ENCODE results near the gene NEGR1. TPM values are rescaled to one million over a fixed set of nuclear protein-coding genes. Genes with fewer than 3 reads are reported as not detected.

NEGR1 gene
- total RNA-seq, 2 experiments from 2014 or later = not detected

DNA sequence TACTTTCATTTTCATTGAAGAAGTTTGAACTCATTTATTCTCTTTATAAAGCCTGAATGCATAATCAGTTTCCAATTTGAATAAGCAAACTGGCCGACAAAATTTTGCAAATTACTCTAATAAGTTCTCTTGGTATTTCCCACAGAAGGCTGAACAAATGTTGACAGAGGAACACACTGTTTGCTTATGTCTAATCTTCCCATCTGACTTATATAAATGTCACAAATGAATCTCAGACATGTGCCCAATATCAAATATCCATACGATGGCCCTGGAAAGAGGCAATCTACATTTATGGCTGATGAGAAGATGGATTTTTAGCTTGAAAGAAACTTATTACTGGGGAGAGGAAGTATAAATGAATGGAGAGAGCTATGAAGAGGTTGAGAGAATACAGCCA is 820.9 kb downstream of the NEGR1 start:
- intact Hi-C loops (cut with micrococcal nuclease) = no loop called here
- no peak overlapping the region for H3K4me3 Mint-ChIP-seq
- ATAC-seq = no peak
- no peak overlapping the region for H3K27ac Mint-ChIP-seq
- CTCF ChIA-PET = no interaction called here
- H3K36me3 Mint-ChIP-seq (ENCODE audit: low read depth) = no peaks in the 10 kb centered on the region
- POLR2A ChIA-PET = no interaction called here
- no peaks in the 10 kb centered on the region for H3K27me3 Mint-ChIP-seq
- no peak for DNase-seq
- H3K4me1 Mint-ChIP-seq (ENCODE audit: low read depth) = no peaks in the 10 kb centered on the region
- H3K9me3 Mint-ChIP-seq = no peaks in the 10 kb centered on the region
- TF ChIP-seq, protein P1, sequence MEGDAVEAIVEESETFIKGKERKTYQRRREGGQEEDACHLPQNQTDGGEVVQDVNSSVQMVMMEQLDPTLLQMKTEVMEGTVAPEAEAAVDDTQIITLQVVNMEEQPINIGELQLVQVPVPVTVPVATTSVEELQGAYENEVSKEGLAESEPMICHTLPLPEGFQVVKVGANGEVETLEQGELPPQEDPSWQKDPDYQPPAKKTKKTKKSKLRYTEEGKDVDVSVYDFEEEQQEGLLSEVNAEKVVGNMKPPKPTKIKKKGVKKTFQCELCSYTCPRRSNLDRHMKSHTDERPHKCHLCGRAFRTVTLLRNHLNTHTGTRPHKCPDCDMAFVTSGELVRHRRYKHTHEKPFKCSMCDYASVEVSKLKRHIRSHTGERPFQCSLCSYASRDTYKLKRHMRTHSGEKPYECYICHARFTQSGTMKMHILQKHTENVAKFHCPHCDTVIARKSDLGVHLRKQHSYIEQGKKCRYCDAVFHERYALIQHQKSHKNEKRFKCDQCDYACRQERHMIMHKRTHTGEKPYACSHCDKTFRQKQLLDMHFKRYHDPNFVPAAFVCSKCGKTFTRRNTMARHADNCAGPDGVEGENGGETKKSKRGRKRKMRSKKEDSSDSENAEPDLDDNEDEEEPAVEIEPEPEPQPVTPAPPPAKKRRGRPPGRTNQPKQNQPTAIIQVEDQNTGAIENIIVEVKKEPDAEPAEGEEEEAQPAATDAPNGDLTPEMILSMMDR (IDR thresholded peaks at IDR 0.05) = no peak

DNA sequence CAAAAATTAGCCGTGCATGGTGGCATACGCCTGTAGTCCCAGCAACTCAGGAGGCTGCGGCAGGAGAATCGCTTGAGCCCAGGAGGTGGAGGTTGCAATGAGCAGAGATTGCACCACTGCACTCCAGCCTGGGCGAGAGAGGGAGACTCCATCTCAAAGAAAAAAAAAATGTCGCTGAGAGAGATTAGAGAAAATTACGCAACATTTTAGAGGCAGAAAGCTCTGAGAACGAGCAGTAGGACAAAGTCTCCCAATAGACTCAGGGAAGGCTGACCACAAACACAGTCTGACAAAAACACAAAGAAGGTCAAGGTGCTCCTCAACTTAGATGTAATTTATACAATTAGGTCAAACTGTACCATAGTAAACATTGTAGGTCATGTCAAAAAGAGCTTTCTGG is 833.9 kb downstream of the NEGR1 start:
- ATAC-seq (no peak), DNase-seq (no peak)
- no peaks in the 10 kb centered on the region for H3K27me3 Mint-ChIP-seq
- ChIA-PET CTCF (interaction anchor here (1.4 kb wide), 1 partner anchor 13 kb away, joined by 3 read pairs; no protein-coding TSS in a partner anchor), POLR2A (no interaction called here)
- no peak overlapping the region for H3K4me3 Mint-ChIP-seq
- H3K9me3 Mint-ChIP-seq = peaks cover 1% of the 10 kb centered on the region
- no peaks in the 10 kb centered on the region for H3K4me1 Mint-ChIP-seq (ENCODE audit: low read depth)
- no peak overlapping the region for H3K27ac Mint-ChIP-seq
- TF ChIP-seq, protein P1 (IDR thresholded peaks at IDR 0.05) = no peak
- no peaks in the 10 kb centered on the region for H3K36me3 Mint-ChIP-seq (ENCODE audit: low read depth)
- intact Hi-C loops (cut with micrococcal nuclease) = no loop called here

DNA sequence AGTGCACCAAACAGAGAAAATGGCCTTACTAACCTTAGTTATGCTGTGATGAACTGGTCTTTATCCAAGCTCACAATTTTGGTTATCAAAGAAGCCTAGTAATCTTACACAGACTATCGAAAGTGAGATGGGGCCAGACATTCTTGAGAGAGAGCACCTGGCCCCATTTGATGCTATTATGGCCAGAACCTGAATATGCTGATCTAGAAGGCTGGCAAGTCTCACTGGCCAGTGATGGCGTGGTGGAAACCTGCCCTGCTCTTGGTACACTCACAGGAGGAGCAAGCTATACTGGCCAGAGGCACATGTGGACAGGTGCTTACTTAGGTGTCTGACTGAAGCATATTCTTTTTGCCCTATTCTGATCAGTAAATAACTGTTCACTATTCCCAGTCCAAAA is 843.7 kb downstream of the NEGR1 start:
- TF ChIP-seq, protein P1 (IDR thresholded peaks at IDR 0.05) = no peak
- ChIA-PET CTCF (no interaction called here), POLR2A (no interaction called here)
- ATAC-seq (no peak), DNase-seq (no peak)
- intact Hi-C loops (cut with micrococcal nuclease) = no loop called here
- no peaks in the 10 kb centered on the region for H3K4me1 Mint-ChIP-seq (ENCODE audit: low read depth)
- no peaks in the 10 kb centered on the region for H3K9me3 Mint-ChIP-seq
- H3K27me3 Mint-ChIP-seq = no peaks in the 10 kb centered on the region
- no peak overlapping the region for H3K27ac Mint-ChIP-seq
- H3K4me3 Mint-ChIP-seq = no peak overlapping the region
- no peaks in the 10 kb centered on the region for H3K36me3 Mint-ChIP-seq (ENCODE audit: low read depth)

DNA sequence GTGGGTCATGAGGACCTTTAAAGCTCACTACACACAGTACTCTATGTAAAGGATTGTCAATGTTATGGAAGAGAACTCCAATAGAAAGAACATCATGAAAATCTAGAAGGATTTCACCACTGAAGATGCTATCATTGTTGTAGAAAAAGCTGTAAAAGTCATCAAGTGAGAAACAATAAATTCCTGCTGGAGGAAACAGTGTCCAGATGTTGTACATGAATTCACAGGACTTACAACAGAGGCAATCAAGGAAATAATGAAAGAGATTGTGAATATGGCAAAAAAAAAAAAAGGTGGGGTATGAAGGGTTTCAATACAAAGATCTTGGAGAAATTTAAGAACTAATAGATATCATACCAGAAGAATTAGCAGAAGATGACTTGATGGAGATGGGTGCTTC is 846.4 kb downstream of the NEGR1 start:
- TF ChIP-seq, protein P1 (IDR thresholded peaks at IDR 0.05) = no peak
- H3K4me1 Mint-ChIP-seq (ENCODE audit: low read depth) = no peaks in the 10 kb centered on the region
- intact Hi-C loops (cut with micrococcal nuclease) = no loop called here
- no peak overlapping the region for H3K27ac Mint-ChIP-seq
- H3K36me3 Mint-ChIP-seq (ENCODE audit: low read depth) = no peaks in the 10 kb centered on the region
- no peaks in the 10 kb centered on the region for H3K27me3 Mint-ChIP-seq
- no peak overlapping the region for H3K4me3 Mint-ChIP-seq
- DNase-seq (no peak), ATAC-seq (no peak)
- CTCF ChIA-PET = interaction anchor here (0.8 kb wide), 1 partner anchor 12 kb away, joined by 3 read pairs; no protein-coding TSS in a partner anchor
- H3K9me3 Mint-ChIP-seq = no peaks in the 10 kb centered on the region
- POLR2A ChIA-PET = interaction anchor here (0.7 kb wide), 1 partner anchor 302 kb away, joined by 3 read pairs; no protein-coding TSS in a partner anchor

DNA sequence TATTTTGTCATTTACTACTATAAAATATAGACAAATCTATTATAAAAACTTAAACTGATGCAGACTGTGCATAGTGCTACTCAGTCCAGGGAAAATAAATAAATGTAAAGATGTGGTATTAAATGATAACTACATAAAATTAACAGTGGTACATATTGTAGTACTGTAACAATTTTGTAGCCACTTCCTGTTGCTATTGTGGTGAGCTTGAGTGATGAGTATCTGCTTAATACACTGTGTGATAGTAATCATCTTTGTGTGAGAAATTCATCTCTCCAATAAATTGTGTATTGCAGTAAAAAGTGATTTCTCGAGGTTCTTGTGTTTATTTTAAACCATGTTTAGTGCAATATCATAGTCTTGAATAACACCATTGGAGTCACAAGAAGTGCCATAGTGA is 848.1 kb downstream of the NEGR1 start:
- H3K4me1 Mint-ChIP-seq (ENCODE audit: low read depth) = no peaks in the 10 kb centered on the region
- no peaks in the 10 kb centered on the region for H3K9me3 Mint-ChIP-seq
- H3K36me3 Mint-ChIP-seq (ENCODE audit: low read depth) = no peaks in the 10 kb centered on the region
- intact Hi-C loops (cut with micrococcal nuclease) = no loop called here
- H3K27me3 Mint-ChIP-seq = no peaks in the 10 kb centered on the region
- DNase-seq (no peak), ATAC-seq (no peak)
- TF ChIP-seq, protein P1 (IDR thresholded peaks at IDR 0.05) = no peak
- no peak overlapping the region for H3K27ac Mint-ChIP-seq
- no peak overlapping the region for H3K4me3 Mint-ChIP-seq
- CTCF ChIA-PET = no interaction called here
- POLR2A ChIA-PET = no interaction called here
